NCI-H524 (cell line): Measurements from ENCODE around the gene MVK.
A peak's percentile ranks its signal among the peaks of the same experiment; 100 is the strongest.

Source experiments
- DNase-seq, 2 experiments: peaks; one replicate each; lab custom pipeline; 2025; lab: John Stamatoyannopoulos, UW

Gene MVK

GRCh38 chr12:109545826-109546225 is 27.8 kb upstream of the MVK start:
- DNase-seq = no peak

GRCh38 chr12:109547286-109547685 is 26.3 kb upstream of the MVK start:
- DNase-seq = no peak

- DNase-seq = no peak
Measured at GRCh38 chr12:109548258-109548657, 25.3 kb upstream of the MVK start.

DNA sequence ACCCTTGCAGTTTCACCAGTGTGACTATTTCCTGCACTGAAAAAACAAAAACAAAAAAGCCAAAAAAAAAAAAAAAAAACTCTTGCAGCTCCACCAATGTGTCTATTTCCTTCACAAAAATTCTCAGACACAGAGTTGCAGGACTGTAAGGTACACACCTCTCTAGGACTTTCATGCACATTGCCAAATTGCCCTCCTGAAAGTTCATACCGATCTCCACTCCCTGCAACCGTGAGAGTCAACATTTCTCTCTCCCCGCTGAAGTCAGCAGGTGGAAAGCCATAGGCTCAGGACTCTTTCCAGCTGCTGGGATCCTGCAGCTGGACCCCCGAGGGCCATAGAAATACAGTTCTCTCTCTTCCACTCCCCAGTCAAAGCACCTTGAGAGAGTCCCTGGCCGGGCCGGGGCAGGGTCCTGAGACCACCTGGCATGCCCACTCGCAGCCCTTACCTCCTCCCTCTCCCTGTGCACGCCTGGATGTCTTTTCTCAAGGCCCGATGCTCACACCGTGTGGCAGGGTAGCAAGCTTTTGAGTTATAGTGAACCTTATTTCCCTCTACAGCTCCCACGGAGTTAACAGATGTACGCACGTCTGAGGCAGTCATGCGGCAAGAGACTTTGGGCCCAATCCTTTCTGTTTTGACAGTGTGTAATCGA is 23.9 kb upstream of the MVK start:
- peak in 1 of 2 experiments; percentile 57 for DNase-seq

- DNase-seq = no peak
Measured at GRCh38 chr12:109550281-109550680, 23.3 kb upstream of the MVK start.

GRCh38 chr12:109551108-109551507 is 22.5 kb upstream of the MVK start:
- DNase-seq = no peak

DNA sequence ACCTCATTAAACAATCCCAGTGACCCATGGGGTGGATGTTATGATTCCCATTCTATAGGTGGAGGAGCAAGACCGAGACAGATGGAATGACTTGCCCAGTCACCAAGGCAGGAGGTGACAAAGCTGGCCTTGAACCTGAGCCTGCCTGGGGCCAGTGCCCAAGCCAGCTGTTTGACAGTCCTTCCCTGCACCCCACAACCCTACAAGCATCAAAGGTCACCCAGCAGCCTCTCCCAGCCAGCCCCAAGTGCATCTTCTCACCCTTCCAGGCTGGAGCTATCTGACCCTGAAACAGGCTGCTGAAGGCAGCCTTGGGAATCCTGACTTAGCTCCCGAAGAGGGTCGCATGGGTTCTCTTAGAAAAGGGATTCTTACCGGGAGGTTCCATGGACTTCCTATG is 20.6 kb upstream of the MVK start:
- DNase-seq = no peak

- DNase-seq = no peak
Measured at GRCh38 chr12:109553483-109553882, 20.1 kb upstream of the MVK start.

DNA sequence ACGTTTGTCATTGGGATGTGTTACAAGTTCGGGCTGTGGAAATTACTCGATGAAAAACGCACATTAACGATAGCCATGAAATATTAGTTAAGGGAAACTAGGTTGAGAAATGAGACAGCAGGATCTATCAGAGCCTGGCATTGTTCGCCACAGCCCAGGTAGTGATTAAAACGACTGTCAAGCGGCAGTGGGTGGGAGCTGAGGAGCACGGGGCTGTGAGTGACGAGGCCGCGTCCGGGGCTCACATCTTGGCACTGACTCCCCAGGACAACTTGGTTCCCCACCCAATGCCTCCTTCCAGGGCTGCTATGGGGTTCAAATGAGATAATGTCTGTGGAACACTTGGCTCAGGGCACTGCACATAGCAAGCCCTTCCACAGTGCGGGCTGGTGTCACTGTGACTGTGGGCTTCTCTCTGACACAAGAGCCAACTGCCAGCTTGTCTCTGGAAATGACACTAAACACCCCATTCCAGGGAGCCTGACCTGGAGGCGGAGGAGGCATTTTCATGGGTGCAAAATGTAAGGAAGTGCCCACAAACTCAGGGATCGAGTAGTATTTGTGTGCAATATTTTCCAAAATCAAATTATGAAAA is 19.6 kb upstream of the MVK start:
- no peak for DNase-seq

DNA sequence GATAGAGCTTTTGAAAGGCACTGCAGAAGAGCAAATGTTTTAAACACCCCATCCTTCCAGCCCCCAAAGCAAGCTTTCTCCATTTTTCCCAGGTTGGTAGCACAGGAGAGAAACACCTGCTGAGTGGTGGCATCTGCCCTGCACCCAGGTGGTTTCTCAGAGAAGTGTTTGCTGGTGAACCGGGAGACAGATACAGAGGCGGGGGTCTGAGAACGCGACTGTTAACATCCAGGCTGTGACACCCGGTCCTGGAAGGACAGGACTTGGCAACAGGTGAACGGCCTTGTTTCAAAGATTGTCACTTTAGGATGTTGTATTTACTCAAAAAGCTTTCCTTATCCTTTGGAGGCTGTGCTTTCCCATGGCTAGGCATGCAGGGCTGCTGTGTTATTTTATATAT is 18.8 kb upstream of the MVK start:
- no peak for DNase-seq

DNA sequence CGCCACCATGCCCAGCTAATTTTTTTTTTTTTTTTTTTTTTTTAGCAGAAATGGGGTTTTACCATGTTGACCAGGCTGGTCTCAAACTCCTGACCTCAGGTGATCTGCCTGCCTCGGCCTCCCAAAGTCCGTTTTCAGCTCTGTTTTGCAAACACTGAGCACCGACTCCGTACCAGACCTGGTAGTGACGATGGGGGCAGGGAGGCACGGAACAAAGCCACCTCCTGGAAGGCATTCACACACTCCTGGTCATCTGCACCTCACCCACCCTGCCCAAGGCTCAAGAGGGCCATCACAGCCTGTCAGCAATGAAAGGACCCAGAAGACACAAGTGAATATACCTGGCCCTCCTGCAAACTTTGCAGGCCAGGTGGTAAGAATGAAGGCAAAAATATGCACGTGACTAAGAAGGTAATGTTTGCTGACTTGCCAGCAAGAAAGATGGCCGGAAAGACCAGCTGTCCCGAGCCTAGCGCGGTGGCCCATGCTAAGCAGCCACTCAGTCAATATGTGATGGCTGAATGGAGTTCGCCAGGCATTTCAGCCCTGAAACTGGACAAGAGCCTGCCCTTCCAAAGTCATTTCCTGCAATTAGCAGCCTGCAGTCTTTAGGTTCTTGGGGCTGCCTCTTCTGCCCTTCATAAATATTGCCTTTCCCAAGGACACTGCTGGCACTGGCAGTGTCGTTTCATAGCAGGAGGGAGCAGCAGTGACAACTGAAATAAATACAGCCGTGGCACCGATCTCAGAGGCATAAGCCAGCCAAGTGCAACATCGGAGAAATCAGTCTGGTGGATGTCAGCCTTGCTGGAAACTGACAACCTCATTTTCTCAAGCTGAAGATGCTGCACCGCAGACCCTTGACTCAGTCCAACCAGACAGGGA is 17.9 kb upstream of the MVK start:
- no peak for DNase-seq

DNA sequence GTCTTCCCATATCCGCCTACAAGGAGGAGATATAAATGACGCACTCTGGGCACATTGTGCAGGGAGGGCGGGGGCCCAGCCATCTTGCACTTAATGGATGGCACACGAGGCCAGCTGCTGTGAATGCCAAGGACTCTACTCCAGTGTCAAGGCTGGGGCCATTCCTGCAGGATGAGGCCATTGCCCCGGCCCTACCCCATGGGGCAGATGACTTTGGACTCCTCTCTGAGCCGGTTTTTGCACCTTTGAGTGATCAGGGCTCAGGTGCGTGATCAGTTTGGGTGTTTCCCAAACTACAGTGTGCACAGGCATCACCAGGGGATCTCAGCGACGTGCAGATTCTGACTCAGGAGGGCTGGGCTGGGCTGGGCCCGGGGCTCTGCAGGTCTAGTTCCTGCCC is 16.4 kb upstream of the MVK start:
- no peak for DNase-seq

GRCh38 chr12:109557805-109558204 is 15.8 kb upstream of the MVK start:
- DNase-seq = no peak

- no peak for DNase-seq
Measured at GRCh38 chr12:109558374-109559199, 15.0 kb upstream of the MVK start.

DNA sequence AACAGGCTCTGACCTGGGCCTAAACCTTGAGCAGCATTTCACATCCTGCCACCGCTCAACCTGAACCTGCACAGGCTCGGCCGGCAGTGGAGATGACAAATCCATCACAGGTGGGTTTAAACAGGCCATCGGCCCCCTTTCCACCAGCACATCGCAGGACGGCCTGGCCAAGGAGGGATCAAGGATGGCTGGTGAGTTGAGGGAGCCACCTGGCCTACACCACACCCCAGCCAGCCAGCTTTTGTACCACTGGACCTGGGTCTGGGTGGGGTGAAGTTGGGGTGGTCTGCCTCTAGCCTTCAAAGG is 14.4 kb upstream of the MVK start:
- DNase-seq = no peak

- DNase-seq = no peak
Measured at GRCh38 chr12:109559601-109560000, 14.0 kb upstream of the MVK start.

GRCh38 chr12:109560867-109561710 is 12.5 kb upstream of the MVK start:
- DNase-seq = no peak

- DNase-seq = no peak
Measured at GRCh38 chr12:109561711-109562030, 11.9 kb upstream of the MVK start.

DNA sequence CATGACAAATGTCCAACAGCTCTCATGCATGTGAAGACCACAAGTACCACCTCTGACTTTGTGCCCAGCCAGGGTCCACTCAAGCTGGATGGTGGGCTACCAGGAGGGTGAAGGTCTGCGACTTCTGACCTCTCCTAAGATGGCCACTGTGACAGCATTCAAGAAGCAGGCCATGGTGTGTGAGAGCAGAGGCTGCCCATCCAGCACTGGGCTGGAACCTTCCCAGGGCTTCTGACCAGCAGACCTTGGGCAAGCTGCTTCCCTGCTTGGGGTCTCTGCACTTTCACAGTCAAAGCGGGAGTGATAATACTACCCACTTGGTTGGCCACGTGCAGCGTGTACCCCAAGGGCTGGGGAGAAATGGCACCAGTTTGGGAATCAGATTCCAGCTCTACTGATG is 10.7 kb upstream of the MVK start:
- no peak for DNase-seq

- DNase-seq = no peak
Measured at GRCh38 chr12:109563291-109564284, 10.0 kb upstream of the MVK start.
